ENCODE measurements around the gene GPR17. TPM values are rescaled to one million over a fixed set of nuclear protein-coding genes. Genes with fewer than 3 reads are reported as not detected.

The GPR17 gene
- total RNA-seq, 1 experiment from 2014 or later, result not detected

- Histone ChIP-seq H3K27me3 (ENCODE audit: control insufficient read depth, insufficient read depth, low read length) (no peaks in the 10 kb centered on the region), H3K36me3 (ENCODE audit: control insufficient read depth, insufficient read depth, low read length) (no peaks in the 10 kb centered on the region), H3K4me3 (ENCODE audit: low read depth in 2 of 2, low read length in 2 of 2) (no peak overlapping the region), H3K4me1 (ENCODE audit: control insufficient read depth, insufficient read depth, low read length) (0 out of 2 replicates have a peak, but pooled peaks cover 4% of the 10 kb centered on the region), H3K27ac (ENCODE audit: low read length) (no peak overlapping the region), H3K9me3 (ENCODE audit: control insufficient read depth, insufficient read depth, low read depth, low read length) (no peaks in the 10 kb centered on the region)
- TF ChIP-seq POLR2AphosphoS5 (IDR thresholded peaks at IDR 0.05; ENCODE audit: low read depth, low read length) (no peak), REST (IDR thresholded peaks at IDR 0.05; ENCODE audit: insufficient read depth in 1 of 2, low read depth in 2 of 2, low read length in 1 of 2) (no peak), SIN3A (IDR thresholded peaks at IDR 0.05; ENCODE audit: borderline replicate concordance, insufficient read depth, low read depth, low read length) (no peak), TCF7L2 (IDR thresholded peaks at IDR 0.05; ENCODE audit: low read depth, low read length) (no peak), CTCF (IDR thresholded peaks at IDR 0.05) (no peak)
- ChIA-PET CTCF (interaction anchor here (2.8 kb wide), 1 partner anchor 63 kb away, joined by 13 read pairs; no protein-coding TSS in a partner anchor), POLR2A (no interaction called here)
- ATAC-seq (no peak), DNase-seq (ENCODE audit: low read depth, low spot score) (no peak)
- in situ Hi-C loops (cut with HindIII; ENCODE audit: low pct_unique_long_range_greater_than_20kb, low sequenced_read_pairs), result no loop called here
- intact Hi-C loops (cut with micrococcal nuclease; ENCODE audit: unreplicated experiment), result no loop called here
- BruUV-seq (replicated peaks), result no TSS peak
These were observed 8.3 kb downstream of the GPR17 start for GRCh38 chr2:127654084-127654837.

GRCh38 chr2:127654838-127655175, 8.9 kb downstream of the GPR17 start:
- Histone ChIP-seq H3K27ac (ENCODE audit: low read length) (no peak overlapping the region), H3K9me3 (ENCODE audit: control insufficient read depth, insufficient read depth, low read depth, low read length) (no peaks in the 10 kb centered on the region), H3K27me3 (ENCODE audit: control insufficient read depth, insufficient read depth, low read length) (no peaks in the 10 kb centered on the region), H3K4me1 (ENCODE audit: control insufficient read depth, insufficient read depth, low read length) (no peaks in the 10 kb centered on the region), H3K4me3 (ENCODE audit: low read depth in 2 of 2, low read length in 2 of 2) (no peak overlapping the region), H3K36me3 (ENCODE audit: control insufficient read depth, insufficient read depth, low read length) (no peaks in the 10 kb centered on the region)
- intact Hi-C loops (cut with micrococcal nuclease; ENCODE audit: unreplicated experiment) (no loop called here), in situ Hi-C loops (cut with HindIII; ENCODE audit: low pct_unique_long_range_greater_than_20kb, low sequenced_read_pairs) (no loop called here)
- ChIA-PET CTCF (no interaction called here), POLR2A (no interaction called here)
- BruUV-seq (replicated peaks), result no TSS peak
- DNase-seq (ENCODE audit: low read depth, low spot score), result no peak
- no peak for ATAC-seq
- TF ChIP-seq CTCF (IDR thresholded peaks at IDR 0.05), result no peak
- no peak for TF ChIP-seq TCF7L2 (IDR thresholded peaks at IDR 0.05; ENCODE audit: low read depth, low read length)
- no peak for TF ChIP-seq REST (IDR thresholded peaks at IDR 0.05; ENCODE audit: insufficient read depth in 1 of 2, low read depth in 2 of 2, low read length in 1 of 2)
- no peak for TF ChIP-seq POLR2AphosphoS5 (IDR thresholded peaks at IDR 0.05; ENCODE audit: low read depth, low read length)
- no peak for TF ChIP-seq SIN3A (IDR thresholded peaks at IDR 0.05; ENCODE audit: borderline replicate concordance, insufficient read depth, low read depth, low read length)
